GM18507 (cell line): ENCODE data around the gene PPM1G.

ENCODE experiments used
- DNase-seq: peaks from one replicate; pipeline ENCODE4 v3.0.0; 2011; ENCODE audit warnings: low read depth; ENCODE audit not compliant: insufficient read length; ENCODE audit errors: extremely low spot score
- FAIRE-seq: peaks from 2 replicates; lab custom pipeline; 2011; peaks lifted over from hg19 to GRCh38; lab: Jason Lieb, UNC

The PPM1G gene

DNA sequence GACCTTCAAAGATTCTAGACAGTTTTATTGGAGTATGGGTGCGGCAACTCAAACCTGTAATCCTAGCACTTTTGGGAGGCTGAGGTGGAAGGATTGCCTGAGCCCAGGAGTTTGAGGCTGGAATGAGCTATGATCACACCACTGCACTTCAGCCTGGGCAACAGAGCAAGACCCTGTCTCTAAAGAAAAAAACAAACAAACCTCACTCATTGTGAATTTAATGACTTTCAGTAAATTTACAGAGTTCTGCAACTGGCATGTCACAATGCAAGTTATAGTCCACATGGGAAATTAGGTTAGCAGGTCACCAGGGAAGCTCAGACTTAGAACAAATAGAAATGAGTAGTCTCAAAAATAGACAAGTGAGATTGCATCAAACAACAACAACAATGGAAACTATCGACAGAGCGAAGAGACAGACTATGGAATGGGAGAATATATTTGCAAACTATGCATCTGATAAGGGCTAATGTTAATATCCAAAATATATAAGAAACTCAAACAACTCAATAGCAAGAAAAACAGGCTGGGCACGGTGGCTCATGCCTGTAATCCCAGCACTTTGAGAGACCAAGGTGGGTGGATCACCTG, 12.4 kb upstream of the PPM1G start:
- FAIRE-seq (no peak), DNase-seq (no peak)

DNA sequence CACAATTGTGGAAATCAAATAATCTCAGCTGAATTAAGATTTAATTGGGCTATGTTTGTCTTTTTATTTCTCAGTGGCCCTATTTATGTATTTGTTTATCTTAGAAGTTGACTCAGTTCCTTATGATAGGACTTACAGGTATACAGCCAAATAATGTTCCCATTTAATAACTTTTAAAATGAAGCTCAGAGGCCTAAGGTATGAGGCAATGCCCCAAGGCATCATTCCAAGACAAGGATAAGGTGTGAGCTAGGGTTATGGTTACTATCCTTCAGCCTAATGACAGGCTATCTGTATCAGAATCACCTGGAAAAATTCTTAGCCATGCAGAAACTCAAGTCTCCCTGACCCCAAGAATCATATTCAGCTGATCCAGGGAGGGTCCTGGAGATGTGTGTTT, 11.6 kb upstream of the PPM1G start:
- FAIRE-seq: no peak
- no peak for DNase-seq

DNA sequence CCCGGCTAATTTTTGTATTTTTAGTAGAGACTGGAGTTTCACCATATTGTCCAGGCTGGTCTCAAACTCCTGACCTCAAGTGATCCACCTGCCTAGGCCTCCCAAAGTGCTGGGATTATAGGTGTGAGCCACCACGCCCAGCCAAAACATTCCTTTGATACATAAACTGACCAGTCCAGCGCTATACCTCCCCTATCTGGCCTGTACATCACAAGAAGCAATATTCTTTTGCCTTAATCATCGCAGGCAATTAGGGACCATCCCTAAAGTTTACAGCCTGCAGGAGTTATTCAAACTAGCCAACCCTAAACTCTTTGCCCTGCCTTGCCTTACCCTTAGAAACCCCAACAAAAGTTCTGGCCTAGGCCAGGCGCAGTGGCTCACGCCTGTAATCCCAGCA, 6.8 kb upstream of the PPM1G start:
- no peak for DNase-seq
- FAIRE-seq: no peak

DNA sequence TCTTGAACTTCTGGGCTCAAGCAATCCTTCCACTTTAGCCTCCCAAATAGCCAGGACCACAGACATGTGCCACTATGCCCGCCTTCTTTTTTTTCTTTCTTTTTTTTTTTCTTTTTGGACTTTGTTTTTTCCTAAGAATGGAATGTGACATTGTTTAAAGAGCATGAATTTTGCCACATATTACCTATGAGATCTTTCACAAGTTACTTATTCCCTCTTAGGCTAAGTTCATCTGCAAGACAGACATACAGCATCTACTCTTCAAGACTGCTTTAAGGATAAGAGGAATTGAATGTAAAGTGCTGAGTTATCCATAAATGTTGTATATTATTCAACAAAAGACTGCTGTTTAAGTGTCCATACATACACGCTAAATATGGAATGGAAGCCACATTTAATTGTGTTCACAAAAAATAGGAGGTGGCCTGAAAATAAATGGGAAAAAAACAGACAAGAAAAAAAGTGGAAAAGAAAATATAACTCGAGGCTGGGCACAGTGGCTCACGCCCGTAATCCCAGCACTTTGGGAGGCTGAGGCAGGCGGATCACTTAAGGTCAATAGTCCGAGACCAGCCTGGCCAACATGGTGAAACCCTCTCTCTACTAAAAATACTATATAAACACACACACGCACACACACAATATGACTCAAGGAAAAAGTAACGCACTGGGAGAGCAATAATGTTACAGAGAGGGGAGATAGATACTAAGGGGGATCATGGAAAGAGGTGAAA, 3.2 kb upstream of the PPM1G start:
- FAIRE-seq (no peak), DNase-seq (no peak)

DNA sequence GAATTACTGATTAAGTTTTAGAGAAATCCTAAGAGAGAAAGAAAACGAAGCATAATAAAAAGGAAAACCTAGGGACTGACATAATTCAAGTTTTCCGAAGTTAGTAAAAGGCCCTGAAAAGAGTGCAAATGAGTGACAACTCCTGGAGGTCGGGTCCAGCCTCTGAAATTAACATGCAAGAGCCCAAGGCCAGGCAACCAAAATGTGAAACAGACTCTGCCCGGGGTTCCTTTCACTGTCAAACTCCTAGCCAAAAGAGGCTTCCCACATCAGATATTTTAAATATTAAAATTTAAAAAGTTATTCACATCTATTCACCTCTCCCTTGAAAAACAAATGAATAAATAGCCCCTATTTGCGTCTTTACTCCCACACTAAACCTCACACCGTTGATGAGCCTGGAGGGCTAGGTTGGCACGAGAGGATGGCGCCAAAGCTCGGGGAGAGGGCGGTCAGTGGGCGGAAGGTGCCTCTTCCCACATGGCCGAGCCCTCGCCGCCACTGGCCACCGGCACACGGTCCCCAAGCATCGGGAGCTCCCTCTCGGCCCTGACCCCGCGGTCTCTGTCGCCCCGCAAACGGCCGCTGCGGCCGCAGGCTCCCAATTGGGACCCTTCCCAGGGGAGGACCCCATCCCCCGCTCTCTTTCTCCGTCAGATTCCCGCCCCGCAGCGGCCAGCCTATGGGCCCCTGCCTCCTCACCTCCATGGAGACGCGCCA, 630 bp downstream of the PPM1G start:
- DNase-seq: no peak
- FAIRE-seq: no peak

DNA sequence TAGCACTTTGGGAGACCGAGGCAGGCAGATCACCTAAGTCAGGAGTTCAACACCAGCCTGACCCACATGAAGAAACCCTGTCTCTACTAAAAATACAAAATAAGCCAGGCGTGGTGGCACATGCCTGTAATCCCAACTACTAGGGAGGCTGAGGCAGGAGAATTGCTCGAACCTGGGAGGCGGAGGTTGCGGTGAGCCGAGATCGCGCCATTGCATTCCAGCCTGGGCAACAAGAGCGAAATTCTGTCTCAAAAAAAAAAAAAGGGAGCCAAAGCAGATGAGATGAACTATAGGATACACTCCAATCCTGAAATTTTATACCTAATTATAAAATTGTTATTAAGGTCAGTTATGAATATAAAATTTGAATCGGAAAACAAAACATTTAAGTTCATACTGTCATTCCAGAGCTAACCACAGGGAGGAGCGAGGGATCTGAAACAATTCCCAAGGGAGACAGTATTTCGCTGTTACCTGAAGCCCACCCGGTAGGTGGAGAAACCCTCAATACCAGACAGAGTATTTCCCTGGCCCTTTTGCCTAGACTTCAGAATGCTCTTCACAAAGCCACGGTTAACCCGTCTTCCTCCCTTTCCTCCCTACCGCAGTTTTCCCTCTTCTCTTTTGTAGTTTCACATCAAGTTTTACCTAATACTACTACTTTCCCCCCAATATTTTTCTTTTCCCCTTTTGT, 1.4 kb downstream of the PPM1G start:
- FAIRE-seq (no peak), DNase-seq (no peak)

DNA sequence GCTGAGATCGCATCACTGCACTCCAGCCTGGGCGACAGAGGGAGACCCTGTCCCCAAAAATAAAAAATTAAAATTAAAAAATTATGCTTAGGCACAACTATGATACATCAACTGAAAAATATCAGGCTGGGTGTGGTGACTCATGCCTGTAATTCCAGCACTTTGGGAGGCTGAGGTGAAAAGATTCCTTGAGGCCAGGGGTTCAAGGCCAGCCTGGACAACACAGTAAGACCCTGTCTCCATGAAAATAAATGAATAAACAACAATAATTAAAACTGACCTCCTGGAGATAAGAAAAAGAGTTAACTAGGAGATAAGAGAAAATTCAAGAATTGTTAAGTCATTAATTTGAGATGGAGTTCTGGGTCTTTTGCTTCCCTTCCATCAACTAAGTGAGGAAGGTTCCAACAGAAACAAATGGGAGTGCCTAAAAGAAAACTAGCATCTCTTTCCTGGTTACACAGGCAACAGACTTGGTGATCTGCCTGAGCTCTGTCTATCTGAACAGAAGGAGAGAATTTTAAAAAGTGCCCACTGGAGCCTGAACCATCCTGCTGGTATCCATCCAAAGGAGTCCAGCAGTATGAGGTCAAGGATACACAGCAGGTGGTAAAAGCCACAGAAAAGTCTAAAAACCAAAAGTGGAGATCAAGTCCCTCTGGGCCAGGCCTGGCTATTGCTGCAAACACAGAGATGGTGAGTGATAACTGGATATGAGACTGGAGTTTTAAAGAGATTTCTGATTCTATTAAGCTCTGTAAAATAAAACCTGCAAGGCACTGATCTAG, 8.8 kb downstream of the PPM1G start:
- DNase-seq (no peak), FAIRE-seq (no peak)

DNA sequence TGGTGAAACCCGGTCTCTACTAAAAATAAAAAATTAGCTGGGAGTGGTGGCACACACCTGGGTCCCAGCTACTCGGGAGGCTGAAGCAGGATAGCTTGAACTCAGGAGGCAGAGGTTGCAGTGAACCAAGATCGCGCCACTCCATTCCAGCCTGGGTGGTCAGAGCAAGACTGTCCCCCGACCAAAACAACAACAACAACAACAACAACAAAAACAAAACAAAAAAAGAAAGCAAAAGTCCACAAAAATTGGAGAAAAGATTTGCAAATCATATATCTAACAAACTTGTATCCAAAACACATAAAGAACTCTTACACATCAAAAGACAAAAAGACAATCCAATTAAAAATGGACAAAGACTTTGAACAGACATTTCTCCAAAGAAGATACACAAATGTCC, 10.4 kb downstream of the PPM1G start:
- no peak for DNase-seq
- FAIRE-seq: no peak

DNA sequence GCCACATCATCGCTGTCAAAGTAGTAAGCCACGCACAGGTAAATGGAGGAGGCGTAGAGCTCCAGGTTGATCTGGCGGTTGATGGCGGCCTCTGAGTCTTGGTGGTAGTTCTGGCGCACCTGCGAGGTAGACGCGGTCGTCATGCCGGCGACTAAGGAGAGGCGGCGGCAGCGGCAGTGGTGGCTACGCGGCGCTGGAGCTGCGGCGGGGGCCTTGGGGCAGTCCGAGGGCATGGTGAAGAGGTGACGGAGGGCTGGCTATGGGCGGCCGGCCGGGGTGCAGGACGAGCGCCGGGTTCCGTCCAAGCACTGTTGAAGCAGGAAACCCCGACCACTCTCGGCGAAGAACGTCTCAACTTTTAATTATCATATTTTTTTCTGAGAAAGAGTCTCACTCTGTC, 16.2 kb downstream of the PPM1G start:
- DNase-seq (no peak), FAIRE-seq (no peak)

DNA sequence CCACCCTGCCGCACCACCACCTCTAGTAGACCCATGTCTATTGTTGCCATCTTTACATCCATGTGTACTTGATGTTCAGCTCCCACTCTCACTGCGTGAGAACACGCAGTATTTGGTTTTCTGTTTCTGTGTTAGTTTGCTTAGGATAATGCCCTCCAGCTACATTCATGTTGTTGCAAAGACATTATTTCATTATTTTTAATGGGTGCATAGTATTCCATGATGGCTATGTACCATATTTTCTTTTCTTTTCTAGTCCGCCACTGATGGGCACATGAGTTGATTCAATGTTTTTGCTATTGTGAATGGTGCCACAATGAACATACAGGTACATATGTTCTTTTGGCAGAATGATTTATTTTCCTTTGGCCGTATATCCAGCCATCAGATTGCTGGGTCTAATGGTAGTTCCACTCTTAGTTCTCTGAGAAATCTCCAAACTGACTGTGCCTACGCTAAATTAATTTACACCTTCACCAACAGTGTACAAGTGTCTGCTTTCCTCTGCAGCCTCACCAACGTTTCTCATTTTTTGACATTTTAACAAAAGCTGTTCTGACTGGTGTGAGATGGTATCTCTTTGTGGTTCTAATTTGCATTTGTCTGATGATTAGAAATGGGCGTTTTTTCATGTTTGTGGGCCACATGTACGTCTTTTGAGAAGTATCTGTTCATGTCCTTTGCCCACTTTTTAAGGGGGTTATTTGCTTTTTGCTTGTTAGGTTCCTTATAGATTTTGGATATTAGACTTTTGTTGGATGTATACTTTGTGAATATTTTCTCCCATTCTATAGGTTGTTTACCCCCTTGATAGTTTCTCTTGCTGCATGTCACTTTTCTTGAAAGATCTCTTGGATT, 18.3 kb downstream of the PPM1G start:
- DNase-seq: no peak
- no peak for FAIRE-seq

DNA sequence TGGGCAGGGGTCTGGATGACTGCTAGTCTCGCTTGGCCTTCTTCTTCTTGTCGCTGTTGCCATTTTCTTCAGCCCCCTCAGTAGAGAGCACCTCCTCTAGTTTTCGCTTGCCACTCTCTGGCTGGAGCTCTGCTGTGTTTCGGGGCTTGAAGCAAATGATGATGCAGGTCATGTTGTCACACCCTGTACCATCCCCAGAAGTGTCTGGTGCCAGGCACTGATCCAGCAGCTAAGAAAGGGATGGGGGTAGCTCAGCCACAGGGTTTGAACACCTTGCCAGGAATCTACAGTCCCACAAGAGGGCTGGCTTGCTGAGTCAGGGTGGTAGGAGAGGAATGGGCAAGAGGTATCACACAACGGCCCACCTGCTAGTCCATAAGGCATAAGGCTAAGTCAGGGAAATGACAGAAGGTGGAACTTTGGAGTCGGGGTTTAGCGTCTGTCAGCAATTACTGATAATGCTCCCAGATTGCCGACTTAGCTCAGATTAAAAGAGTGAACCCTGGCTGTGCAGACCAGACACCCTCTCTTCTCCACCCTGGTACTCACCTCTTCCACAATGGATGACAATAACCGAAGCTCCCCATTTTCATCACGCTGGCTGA, 27.7 kb downstream of the PPM1G start:
- DNase-seq (no peak), FAIRE-seq (no peak)

DNA sequence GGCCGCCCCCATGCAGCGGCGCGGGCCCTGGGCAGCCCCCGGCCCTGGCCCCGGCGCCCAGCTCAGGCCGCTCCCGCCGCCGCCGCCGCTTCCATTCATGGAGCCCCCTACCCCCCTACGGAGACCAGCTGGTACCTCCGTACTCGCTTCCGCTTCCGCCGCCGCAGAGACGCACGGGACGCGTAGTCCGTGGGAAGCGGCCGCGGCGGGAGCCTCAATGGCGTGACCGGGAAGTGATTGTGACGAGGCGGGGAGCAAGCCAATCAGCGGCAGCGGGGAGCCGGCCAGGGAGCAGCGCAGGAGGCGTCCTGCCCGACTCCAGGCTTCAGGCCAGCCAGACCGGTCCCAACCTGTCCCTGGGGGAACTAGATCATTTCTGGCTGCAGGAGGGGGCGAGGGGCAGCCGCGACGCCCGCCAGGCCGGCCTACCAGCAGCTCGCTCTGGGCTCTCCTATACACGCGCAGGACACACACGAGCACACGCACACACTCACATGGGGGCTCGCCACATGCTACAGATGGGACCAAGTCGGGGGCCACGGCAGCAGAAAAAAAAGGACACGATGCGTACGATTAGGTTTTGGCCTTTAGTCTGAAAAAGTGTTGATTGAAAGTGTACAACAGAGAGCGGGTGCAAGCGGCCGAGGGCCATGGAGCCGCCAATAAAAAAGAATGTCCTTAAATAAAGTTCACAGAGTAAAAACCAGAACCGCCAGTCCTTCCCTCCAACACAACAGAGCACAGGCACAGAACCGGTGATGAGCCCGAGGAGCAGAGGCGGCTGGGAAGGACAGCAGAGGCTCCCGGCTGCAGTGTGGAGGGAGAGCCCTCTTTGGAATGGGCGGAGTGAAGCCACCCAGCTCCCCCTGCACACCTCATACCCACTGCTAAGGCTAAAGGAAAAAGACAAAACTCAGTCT, 28.5 kb downstream of the PPM1G start, which contains the start of gene ZNF513:
Gene ZNF513 (minus strand): TSS at position 109 of the 920 bp plus-strand sequence. CDS start 208 bp downstream, outside the sequence.
- FAIRE-seq (peak; percentile 94), DNase-seq (peak; percentile 80)

DNA sequence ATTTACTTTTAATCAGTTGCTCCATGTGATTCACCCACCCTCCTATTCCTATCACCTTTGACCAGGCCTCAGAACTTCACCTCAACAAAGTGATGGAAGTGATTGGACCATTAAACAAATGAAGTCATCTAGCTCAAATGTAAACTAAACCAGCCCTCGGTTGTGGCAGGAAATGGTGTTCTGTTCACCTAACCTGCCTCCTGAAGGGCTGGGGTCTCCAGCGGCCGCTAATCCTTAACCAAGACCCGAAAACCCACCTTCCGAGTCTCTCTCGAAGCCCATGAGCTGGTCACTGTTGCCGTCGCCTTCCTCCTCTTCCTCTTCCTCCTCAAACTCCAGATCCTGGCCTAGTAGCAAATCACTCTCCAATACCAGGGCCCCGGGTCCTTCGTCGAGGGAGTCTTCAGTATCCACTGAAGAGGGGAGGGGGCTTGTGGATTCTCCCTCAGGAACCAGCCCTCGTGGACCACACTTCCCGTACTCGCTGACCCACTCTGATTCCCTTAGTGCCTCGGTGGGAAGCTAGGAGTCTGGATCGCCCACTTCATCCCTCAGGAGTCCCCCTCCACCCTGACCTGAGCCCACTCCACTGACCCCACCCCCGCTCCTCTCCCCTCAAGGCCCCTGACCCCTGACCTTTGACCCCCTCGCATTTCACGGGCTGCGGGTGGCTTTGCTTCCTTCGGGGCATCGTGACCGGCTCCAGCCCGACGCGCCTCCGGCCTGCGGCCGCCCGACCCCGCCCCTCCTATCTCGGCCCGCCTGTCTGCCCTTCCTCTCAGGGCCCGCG, 29.4 kb downstream of the PPM1G start:
- FAIRE-seq: no peak
- DNase-seq: peak; percentile 22

DNA sequence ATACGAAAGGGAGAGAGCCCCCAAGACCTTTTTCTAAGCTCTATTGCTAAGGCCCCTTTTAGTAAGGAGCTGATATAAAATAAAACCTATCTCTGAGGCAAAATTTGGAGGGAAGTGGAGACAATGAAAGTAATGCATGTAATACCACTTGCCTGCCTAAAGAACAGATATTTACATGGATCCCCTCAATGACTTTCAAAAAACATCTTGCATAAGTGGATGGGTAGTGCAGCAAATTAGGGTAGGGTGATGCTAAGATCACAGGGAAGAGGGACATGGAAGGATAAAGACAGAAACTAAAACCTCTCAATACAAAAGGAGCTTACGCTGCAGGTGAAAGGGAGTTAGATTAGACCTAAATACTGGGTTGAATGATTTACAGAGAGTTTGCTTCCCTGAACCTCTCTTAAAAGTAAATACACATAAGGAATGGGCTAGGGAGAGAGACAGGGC, 30.0 kb downstream of the PPM1G start:
- FAIRE-seq (no peak), DNase-seq (no peak)

DNA sequence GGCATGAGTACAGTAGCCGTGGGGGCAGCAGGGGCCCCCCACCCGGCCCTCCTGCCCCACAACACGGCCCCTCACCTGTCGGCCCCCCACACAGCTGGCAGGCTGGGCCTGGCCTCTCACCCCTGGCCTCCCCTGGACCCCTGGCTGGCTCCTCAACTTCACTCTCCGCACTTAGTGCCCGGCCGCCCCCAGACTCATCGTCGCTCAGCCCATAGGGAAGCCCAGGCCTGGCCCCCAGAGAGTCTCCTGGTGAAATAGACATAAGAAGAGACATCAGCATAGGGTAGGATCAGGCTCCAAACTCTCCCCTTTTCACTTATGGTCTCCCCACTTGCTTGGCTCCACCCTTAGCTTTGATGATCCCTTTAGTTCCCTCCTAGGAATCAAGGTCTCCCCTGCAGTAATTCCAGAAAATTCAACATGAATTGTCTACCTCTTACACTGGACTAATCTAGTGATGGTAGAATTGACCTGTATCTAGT, 30.5 kb downstream of the PPM1G start:
- DNase-seq (no peak), FAIRE-seq (no peak)

DNA sequence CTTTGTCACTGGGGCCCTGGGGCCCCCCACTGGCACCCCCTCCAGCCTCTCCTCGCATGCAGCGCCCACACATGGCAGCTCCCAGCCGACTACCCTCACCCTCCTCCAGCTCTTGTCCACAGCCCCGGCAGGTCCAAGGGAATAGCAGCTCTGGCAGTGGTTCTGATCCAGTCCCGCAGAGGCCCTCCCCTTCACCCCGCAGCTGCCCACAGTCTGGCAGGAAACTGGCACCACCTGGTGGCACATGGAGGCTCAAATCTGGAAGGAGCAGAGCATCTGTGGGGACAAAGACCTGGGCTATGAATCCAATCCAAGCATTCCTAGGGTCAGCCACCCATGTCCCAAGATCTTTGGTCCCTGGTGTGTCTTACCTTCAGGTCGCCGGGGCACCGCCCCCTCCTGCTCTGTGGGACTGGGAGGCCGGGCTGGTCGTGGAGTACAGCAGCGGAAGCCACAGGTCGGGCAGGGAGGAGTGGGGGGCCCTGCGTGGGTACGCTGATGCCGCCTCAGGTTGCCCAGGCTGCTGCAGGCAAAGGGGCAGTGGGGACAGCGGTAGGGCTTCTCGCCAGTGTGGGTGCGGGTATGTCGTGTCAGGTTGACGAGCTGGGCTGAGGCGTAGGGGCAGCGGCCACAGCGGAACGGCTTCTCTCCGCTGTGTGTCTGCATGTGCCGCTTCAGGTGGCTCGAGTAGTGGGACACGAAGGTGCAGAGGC, 31.1 kb downstream of the PPM1G start:
- DNase-seq (no peak), FAIRE-seq (no peak)
